GM18520 (cell line): ENCODE measurements around the gene TBCD.

Experiments
- ATAC-seq: cut with Tn5 transposase; IDR thresholded peaks from one replicate; pipeline ENCODE4 v1.9.1; 2021; ENCODE audit not compliant: unreplicated experiment

Gene TBCD

DNA sequence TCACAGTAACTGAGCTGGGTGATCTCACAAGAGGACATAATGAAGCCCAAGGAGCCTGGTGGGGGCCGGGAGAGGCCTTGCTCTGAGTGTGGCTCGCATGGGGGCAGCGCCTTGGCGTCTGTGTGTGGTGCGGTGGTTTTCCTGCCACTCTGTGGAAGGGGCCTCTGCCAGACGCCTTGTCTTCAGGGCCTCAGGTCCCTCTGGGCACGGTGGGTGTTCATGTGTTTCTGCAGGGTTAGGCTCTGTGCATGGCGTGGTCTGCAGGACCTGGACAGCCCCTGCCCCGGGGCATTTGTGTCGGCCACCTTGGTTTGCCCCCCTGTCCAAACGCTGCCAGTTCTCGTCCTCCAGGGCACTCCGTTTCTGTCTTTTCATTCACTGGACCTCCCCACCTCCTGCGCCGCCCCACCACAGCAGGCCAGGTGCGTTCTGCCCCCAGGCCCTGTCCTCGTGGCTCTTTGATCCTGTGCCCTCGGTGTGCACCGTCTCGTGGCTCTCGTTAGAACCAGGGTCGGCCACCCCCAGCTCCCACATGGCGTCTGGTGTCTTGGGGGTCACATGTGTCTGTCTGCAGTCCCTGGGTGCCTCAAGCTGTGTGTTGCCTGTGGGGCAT, 131.7 kb downstream of the TBCD start:
- ATAC-seq, result no peak

DNA sequence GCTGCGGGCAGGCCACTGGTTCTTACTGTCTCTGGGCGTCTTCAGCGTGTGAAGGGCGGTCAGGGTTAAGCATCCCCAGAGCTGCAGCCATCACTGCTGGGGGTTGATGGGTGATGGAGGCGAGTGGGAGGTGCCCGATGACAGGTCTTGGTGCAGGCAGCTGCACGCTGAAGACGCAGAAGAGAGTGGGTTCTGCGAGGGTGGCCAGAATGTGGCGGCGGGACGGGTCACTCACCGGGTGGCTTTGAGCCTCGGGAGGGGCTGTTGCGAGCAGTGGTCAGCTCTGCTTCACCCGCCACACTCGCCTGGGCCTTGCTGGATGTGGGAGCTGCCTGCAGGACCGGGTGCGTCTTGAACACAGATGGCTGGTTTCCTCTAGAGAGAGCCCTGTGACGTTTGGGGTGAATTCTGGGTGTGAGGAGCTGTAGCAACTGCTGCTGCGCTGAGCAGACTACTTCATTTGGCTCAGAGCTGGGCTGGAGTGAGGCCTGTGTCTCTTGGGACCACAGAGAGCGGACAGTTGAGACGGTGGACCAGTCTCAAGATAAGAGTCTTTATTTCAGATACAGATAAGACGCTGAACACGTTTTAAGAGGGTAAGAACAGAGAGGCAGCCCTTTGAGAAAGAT, 132.6 kb downstream of the TBCD start:
- no peak for ATAC-seq

DNA sequence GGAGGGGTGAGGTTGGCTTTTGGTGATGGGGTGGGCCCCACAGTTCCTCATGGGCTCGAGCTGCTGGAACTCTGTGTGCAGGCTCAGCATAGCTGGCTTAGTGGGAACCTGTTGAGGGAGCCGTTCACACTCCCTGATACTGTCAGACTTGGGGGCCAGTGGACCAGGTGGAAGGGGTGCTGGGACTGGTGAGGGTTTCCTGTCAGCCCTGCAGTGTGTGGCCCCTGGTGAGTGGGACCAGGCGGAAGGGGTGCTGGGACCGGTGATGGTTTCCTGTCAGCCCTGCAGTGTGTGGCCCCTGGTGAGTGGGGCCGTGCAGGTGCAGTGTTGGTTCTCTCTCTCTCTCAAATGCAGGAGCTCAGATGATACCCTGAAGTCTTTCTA, 133.1 kb downstream of the TBCD start:
- ATAC-seq, result no peak

DNA sequence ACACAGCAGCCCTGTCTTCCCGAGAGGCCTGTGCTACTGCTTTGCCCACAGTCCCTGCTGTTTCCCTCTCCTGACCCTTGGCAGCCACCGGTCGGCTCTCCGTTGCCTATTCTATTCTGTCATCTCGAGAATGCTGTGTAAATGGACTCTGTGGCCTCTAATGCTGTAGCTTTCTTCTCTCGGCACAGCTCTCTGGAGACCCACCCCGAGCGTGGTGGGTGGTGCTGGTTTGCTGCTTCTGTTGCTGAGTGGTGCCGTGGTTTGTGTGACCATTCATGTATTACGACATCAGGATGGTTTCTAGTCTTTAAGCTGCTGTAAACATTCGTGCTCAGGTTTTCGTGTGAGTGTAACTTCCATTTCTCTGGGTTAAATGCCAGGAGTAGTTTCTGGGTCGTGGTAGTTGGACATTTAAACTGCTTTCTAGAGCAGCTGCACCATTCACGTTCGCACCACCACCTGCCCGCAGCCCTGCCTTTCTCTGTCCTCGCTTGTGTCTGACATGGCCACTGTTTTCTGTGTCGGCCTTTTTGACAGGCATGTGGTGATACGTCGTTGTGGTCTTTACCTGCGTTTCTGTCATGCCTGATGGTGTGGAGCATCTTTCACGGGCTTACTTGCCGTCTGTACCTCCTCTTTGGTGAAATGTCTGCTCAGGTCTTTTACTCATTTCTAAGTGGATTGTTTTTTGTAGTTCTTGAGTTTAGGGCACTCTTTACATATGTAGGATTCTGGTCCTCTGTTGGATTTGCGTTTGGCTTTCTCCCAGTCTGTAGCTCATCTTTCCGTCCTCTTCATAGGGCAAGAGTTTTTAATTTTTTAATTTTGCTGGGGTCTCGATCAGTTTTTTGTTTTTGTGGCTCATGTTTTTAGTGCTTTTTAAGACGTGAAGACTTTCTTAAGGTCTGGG, 135.6 kb downstream of the TBCD start:
- no peak for ATAC-seq

DNA sequence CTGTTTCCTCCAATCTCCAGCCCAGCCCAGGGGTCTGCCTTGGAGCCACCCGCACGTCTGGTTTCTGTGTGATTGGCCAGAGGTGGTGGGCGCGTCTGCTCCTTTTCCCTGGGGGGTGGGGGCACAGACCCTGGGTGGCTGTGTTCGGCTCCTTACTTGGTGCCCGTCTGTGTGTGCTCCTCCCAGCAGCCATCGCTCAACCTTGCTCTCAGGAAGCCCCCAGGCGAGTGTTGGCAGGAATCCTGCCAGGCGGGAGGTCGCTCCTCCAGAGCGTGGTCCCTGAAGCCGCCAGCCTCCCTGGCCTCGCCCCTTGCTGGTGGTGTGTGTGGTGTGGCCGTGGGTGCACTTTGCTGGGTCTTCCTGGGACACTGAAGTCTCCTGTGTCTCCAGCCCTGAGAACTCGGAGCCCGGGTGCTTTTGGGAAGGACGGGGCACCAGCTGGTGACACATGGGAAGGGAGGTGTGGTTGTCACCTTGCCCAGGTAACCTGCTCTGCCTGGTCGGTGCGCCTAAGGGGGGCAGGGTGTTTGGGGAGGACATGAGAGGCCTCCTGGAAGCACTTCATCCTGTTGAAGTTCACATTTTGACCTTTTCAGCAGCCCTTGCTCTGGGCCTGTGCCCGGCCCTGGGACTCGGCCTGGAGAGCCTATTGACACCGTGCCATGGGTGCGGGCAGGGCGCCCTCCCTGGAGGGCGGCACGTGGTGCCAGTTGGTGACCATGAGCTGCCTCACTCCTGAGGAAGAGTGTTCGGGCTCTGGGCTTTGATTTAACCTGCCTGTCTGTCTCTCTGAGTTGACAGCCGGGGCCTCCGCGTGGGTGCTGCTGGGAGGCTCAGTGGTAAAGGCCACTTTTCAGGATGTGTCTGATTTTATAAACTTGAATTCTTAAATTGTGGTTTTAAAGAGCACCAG, 137.0 kb downstream of the TBCD start:
- no peak for ATAC-seq

DNA sequence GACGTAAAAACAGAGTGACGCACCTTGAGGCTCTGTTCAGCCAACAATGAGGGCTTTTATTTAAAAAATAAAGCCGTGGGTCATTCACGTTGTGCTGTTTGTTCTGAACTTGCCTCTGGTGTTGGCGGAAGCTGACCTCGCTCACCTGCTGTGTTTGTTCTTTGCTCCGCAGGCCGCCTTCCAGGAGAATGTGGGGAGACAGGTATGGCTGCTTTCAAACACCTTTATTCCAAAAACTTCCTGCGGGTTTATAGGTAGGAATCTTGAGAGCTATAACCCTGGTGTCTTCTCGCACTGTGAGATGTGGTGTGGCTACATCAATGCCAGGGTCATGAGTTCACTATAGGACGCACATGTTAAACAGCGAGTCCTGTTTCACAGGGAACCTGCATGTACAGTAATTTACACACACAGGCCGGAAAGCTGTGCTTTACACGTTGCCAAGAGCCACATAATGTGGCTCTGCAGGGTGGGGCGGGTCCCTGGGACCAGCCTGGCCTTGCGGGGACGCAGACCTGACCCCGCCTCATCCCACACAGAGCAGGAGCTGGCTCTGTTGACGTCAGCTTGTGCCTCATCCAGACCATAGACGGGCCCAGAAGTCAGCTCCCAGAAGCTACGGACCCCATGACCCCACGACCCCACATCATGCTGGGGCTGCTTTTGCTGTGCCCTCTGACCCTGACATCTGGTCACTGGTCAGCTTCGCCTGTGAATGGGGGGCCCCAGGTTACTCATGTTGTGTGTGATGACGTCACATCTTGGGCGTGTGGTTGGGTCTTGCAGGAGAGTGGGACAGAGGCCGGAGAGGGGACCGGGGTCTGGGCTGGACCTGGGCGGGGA, 137.9 kb downstream of the TBCD start:
- ATAC-seq, result no peak

DNA sequence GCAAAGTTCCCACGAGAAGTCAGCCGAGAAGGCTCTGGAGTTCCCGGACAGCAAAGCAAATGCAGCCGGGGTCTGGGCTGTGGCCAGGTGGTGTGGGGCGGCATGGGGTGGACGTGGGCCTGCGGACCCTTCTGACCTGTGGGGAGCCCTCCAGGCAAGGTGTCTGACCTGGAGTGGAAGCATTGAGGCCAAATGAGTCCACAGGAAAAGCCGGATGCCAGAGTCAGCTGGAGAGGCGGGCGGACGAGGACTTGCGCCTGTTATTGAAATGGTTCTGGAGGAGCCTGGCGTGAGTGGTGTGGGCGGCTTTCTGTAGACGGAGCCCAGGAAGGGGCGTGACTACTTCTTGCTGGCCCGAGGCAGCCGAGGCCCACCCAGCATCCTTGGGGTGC, 138.5 kb downstream of the TBCD start:
- ATAC-seq, result no peak

DNA sequence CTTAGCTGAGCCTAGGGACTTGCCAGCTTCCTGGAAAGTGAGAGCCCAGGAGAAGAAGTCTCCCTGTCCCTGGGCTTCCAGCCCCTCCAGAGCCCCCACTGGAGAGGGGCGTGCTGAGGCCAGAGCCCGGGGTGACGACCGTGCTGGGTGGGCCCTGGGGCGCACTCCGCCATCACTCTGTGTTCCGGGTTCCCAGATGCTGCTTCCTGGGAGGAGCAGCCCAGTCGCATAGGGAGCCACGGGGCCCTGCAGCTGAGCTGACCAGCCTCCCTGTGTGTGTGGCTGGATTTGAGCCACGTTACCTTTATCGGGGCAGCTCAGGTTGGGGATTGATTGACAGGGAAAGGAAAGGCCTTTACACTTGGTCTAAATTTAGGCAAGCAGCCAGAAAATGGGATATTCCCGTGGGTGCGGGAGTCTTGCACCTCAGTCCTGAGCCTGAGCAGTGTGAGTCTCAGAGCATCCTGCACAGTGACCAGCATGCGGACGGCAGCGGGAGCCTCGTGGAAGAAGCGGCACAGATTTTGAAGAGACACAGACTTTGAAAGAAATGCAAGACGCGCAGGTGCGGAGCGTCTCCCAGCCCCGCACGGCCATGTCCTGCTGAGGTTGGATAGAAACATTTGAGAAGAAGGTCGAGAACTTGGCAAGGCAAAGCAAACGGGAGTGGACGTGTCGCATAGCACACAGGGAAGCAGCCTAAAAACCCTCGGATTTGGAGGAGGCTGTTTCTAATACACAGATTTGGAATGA, 139.2 kb downstream of the TBCD start:
- no peak for ATAC-seq

DNA sequence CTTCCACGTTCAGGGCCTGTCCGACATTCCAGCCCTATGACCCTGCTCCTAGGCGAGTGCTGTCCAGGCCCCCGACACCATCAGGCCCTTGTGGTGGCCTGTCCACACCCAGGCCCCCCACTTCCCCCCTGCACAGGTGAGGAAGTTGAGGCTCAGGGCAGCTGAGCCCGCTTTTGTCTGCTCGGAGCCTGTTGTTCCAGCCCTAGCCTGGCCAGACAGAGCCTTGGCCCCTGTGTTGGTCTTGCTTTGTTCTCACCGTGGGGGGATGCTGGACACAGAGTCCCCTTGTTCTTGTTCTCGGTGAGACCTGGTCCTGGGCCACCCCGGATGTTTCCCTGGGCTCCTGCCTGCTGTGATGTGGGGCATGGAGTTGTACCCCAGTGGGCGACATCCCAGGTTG, 140.0 kb downstream of the TBCD start:
- ATAC-seq, result no peak

DNA sequence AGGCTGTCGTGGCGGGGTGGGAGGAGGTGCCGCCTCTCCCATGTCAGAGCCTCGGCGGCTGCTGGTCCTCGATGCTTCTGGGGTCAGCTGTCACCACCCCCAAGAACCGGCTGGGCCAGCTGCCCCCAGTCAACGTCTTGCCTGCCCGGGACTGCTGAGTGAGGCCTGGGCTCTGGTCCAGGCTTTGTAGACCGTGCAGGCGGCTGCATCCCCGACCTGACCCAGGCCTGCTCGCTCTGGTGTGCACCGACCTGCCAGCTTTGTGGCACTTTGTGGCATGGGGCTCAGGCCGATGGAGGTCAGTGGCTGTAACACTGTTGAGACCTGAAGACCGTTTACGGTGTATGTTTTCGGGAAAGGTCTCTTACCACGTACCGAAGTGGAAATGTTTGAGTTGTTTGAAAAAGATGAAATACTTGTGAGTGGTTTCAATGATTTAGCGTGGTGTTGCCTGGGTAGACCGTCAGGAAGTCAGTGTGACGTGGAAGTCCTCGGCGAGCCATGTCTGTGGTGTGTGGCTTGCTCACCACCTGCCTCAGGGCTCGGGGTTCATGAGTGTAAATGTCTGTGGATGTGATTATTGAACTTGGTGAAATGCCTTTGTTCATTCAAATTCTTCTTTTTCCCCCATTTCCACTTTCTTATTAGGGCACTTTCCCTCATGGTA, 141.2 kb downstream of the TBCD start:
- ATAC-seq, result no peak

DNA sequence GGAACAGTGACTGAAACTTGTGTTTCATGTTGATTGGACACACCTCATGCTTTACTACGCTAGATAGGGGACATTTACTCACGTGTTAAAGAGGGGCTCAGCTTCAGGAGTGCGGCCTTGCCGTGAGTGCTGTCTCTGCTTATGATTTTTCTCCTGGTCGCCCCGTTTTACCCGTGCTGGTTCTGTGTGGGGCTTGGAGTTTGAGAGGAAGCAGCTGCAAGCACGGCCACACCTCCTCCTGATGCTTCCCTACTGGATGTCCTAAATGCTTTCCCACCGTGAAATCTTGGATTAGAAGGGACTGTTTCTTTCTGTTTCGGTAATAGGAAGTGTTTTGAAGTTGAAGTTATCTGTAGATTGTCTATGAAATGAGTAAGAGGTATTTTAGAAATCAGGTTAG, 141.9 kb downstream of the TBCD start:
- ATAC-seq, result no peak

DNA sequence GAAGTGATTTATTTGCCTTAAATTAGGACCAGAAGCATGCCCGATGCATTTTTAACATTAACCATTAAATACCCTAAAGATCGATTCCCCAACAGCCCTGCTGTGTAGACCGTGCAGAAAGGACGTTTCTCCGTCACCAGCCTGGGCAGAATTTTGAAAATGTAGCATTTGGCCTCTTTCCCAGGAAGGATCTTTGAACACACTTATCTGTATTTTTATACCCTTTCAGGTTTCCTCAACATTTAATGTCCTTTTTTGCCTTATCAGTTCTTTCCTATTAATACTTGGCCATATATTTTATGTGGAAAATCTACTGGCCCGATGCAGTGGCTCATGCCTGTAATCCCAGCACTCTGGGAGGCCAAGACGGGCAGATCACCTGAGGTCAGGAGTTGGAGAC, 142.5 kb downstream of the TBCD start:
- no peak for ATAC-seq

DNA sequence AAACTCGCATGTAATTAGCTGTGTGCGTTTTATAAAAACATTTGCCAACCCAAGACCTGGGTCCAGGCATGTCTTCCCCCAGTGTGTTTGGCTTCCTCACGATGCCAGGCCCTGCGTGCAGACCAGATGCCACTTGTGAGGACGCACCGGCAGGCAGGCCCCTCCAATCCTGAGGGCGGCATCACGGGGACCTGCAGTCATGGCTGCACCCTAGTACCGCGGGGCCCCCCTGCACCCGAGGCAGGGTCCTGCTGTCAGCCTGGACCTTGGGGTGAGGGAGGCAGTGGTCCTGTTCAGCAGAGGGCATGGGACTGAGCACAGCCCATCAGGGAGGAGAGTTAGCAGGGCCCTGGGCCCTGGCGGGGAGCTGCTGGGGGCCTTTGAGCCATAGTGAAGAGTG, 143.2 kb downstream of the TBCD start:
- no peak for ATAC-seq

DNA sequence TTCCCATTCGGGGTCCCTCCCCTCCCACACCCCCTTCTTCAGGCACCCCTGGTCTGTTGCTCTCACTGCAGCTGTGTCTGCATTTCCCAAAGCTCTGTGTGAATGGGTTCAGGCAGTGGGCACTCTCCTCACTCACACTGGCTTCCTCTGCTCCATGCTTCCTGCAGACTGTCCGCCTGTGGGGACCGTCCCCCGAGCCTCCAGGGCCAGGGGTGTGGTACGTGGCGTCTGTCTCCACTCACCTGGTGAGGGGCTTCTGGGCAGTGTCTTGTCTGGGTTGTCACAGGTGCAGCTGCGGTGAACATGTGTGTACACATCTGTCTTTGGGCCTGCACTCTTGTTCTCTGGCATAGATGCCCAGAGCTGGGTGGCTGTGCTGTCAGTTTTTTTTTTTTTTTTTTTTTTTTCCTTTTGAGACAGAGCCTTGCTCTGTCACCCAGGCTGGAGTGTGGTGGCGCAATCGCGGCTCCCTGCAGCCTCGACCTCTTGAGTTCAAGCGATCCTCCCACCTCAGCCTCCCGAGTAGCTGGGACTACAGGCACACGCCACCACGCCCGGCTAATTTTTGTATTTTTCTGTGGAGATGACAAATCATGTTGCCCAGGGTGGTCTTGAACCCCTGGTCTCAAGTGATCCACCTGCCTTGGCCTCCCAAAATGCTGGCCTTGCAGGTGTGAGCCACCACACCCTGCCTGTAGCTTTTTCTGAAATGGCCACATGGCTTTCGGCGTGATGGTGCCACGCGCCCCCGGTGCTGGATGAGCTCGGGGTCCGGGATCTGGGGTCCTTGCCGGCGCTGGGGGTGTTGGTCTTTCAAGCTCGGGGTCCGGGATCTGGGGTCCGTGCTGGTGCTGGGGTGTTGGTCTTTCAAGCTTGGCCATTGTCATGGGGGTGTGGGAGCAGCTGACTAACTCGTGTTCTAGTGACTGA, 144.5 kb downstream of the TBCD start:
- no peak for ATAC-seq

DNA sequence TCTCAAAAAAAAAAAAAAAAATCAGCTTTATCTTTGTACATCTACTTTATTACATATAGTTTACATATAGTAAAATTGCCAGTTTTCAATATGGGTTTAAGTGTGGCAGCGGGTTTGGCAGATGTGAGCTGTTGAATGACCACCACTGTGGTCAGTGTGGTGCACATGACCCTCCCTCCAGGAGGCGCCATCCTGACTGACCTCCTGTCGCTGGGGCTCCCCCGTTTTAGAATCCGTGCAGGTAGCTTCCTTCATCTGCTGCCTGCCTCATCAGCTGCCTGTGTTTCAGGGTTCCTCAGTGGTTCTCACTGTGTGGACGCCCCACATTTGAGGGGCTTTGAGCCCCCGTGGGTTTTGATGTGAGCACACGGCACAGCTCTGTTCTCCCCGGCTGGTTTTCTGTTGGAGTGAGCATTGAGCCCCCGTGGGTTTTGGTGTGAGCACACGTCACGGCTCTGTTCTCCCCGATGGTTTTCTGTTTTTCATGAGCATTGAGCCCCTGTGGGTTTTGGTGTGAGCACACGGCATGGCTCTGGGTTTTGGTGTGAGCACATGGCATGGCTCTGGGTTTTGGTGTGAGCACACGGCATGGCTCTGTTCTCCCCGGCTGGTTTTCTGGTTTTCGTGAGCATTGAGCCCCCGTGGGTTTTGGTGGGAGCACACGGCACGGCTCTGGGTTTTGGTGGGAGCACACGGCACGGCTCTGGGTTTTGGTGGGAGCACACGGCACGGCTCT, 145.8 kb downstream of the TBCD start:
- ATAC-seq, result no peak

DNA sequence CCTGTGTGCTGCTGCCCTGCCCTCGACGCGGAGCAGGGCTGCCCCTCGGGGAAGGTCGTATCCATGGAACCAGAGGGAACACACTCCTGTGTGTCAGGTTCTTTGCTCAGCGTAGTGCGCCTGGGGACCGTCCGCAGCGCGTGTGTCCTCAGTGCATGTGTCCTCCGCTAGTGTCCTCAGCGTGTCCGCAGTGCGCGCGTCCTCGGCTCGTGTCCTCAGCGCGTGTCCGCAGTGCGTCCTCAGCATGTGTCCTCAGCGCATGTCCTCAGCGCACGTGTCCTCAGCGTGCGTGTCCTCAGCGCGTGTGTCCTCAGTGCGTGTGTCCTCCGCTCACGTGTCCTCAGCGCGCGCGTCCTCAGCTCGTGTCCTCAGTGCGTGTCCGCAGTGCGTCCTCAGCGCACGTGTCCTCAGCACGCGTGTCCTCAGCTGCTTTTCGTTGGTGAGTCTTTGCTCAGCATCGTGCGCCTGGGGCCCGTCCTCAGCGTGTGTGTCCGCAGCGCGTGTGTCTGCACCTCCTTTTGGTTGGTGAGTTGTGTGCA, 147.2 kb downstream of the TBCD start:
- ATAC-seq, result no peak

DNA sequence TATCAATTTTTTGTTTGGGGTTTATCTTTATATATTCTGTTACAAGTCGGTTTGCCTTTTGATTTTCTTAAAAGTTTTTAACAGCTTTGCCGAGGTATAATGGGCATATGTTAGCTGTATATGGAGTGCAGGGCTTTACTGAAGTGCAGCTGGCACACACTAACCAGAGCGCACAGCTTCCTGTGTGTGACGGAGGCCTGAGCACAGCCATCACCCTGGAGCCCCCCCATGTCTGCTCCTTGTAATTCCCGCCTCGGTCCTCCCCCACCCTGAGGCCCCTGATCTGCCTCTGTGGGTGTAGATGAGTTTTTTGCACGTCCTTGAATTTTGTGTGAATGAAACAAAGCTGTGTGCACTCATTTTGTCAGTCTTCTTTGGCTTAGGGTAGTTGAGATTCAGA, 148.1 kb downstream of the TBCD start:
- no peak for ATAC-seq
